Kidney (tissue), 14 donors: Measurements from ENCODE around the gene LIPA. TPM values are rescaled to one million over a fixed set of nuclear protein-coding genes. Genes with fewer than 3 reads are reported as not detected.
"Not testable (repeated sequence)": the region's sequence is repeated elsewhere in the genome, so short reads cannot be mapped to it uniquely, and the experiment has no call there.

Experiments
- DNase-seq, 5 donors: peaks; one replicate each; pipeline ENCODE4 v3.0.0-alpha.2; 2013 to 2020
- FAIRE-seq: peaks from 2 replicates; lab custom pipeline; 2012; peaks lifted over from hg19 to GRCh38; lab: Jason Lieb, UNC
- H3K27ac ChIP-seq, 2 donors: one replicate each; pipeline ENCODE4 v1.7.0; 2013; ENCODE audit warnings: low read depth in 2 of 2, low read length in 2 of 2, inconsistent platforms in 1 of 2
- H3K27me3 ChIP-seq: one replicate; pipeline ENCODE4 v1.7.1; 2013; ENCODE audit warnings: low read length, inconsistent platforms; ENCODE audit not compliant: control insufficient read depth, insufficient read depth
- H3K36me3 ChIP-seq, 3 donors: one replicate each; pipeline versions ENCODE4 v1.7.0 to v1.7.1; 2013; ENCODE audit warnings: low read length in 3 of 3, control low read depth in 1 of 3, inconsistent platforms in 1 of 3; ENCODE audit not compliant: insufficient read depth in 3 of 3, control insufficient read depth in 2 of 3
- H3K4me1 ChIP-seq, 3 donors: one replicate each; pipeline versions ENCODE4 v1.7.0 to v1.7.1; 2013; ENCODE audit warnings: low read length in 3 of 3, inconsistent platforms in 1 of 3, low read depth in 1 of 3; ENCODE audit not compliant: control insufficient read depth in 2 of 3, insufficient read depth in 2 of 3
- H3K4me3 ChIP-seq, 3 donors: one replicate each; pipeline versions ENCODE4 v1.7.0 to v1.8.1; 2013; ENCODE audit warnings: low read length in 3 of 3, control low read depth in 1 of 3, inconsistent platforms in 1 of 3
- H3K9ac ChIP-seq, 3 donors: one replicate each; pipeline versions ENCODE4 v1.7.0 to v1.7.1; 2013; ENCODE audit warnings: low read length in 3 of 3, control low read depth in 1 of 3, inconsistent platforms in 1 of 3
- H3K9me3 ChIP-seq, 3 donors: one replicate each; pipeline versions ENCODE4 v1.7.0 to v1.7.1; 2013; ENCODE audit warnings: low read length in 3 of 3, control low read depth in 1 of 3, inconsistent platforms in 1 of 3; ENCODE audit not compliant: control insufficient read depth in 2 of 3, insufficient read depth in 1 of 3
- CTCF ChIP-seq: IDR thresholded peaks from 3 replicates; pipeline ENCODE4 v1.5.1; 2012; ENCODE audit warnings: mild to moderate bottlenecking, moderate library complexity, borderline replicate concordance; ENCODE audit not compliant: insufficient read depth; ENCODE audit errors: extremely low read depth
- intact Hi-C: fragments of 100-400 bp; cut with DNase I; formaldehyde crosslinking; loops from one replicate; pipeline ENCODE4 v1.11.1; 2022
- polyA plus RNA-seq: library from polyadenylated mRNA; stranded (reverse); fragments of 350-450 nt; fragmentation: Illumina TruSeq; extraction: RNeasy Lipid Tissue Mini Kit (QIAGEN cat#74804); gene quantifications from one replicate; pipeline ENCODE4 v1.2.3, GENCODE V29; 2014; ENCODE audit warnings: low read depth, low replicate concordance; ENCODE audit not compliant: insufficient read depth
- total RNA-seq: library from RNA; stranded (reverse); fragmentation: NEBNext Ultra II Directional; extraction: Animal tissue kit (Norgen Biotek cat#: 25700); gene quantifications from one replicate; pipeline ENCODE4 v1.2.1, GENCODE V29; 2021
- donor health status: control.
- donor health status: control.
- donor health status: control.
- donor health status: control.
- donor health status: control.
- donor health status: DM: yes; HTN: yes; CAD: no.
- donor health status: Normal renal cell carcinoma (clear cell type).

LIPA gene
- total and polyA plus RNA-seq, 2 donors from 2014 or later: 43.8 to 84.5 TPM

- H3K9me3 ChIP-seq: no peaks in the 10 kb centered on the region
- H3K9ac ChIP-seq: no peak overlapping the region
- H3K4me3 ChIP-seq: no peak overlapping the region
- no peak overlapping the region for H3K27ac ChIP-seq
- H3K36me3 ChIP-seq: no peaks in the 10 kb centered on the region
- peaks cover 16% of the 10 kb centered on the region for H3K27me3 ChIP-seq
- DNase-seq (no peak), FAIRE-seq (no peak)
- intact Hi-C loops: no loop called here
- H3K4me1 ChIP-seq: peaks cover 0 to 7% (median 4%) of the 10 kb centered on the region in 3 donors
- no peak for TF ChIP-seq CTCF
Observed at GRCh38 chr10:89202033-89202425, 49.5 kb downstream of the LIPA start.

DNA sequence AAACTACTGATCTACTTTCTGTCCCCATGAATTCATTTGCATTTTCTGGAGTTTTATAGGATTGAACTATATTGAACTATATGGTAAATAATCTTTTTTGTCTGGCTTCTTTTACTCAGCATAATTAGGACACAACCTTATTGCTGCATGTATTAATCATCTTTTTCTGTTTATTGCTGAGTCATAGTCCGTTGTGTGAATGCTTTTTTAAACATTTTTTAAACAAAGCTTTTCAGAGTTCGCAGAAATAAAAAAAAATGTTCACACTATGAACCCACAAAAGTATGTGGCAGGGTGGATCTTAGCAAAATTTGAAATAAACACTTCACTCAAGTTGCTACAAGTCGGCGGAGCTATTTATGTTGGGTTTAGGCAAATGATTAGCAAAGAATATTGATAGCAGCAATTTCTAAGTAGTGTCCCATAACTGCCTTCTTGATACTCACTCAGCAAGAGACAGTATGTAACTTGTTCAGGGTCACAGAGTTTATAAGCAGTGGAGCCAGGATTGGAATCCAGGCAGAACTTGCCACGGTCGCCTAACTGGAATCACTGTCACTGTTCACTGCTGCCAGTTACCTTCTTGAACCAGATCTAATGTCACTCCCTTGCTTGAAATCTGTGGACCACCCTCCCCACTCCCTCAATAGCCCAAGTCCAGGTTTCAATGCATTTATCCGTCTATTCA is 50.1 kb downstream of the LIPA start:
- FAIRE-seq (no peak), DNase-seq (no peak)
- no peak overlapping the region for H3K27ac ChIP-seq
- no peaks in the 10 kb centered on the region for H3K36me3 ChIP-seq
- H3K4me3 ChIP-seq: no peak overlapping the region
- intact Hi-C loops: no loop called here
- no peaks in the 10 kb centered on the region for H3K9me3 ChIP-seq
- H3K4me1 ChIP-seq: peaks cover 0 to 1% (median 0%) of the 10 kb centered on the region in 3 donors
- TF ChIP-seq CTCF: no peak
- peaks cover 11% of the 10 kb centered on the region for H3K27me3 ChIP-seq
- no peak overlapping the region for H3K9ac ChIP-seq

- no peaks in the 10 kb centered on the region for H3K27me3 ChIP-seq
- TF ChIP-seq CTCF: no peak
- intact Hi-C loops: no loop called here
- no peak overlapping the region for H3K27ac ChIP-seq
- no peaks in the 10 kb centered on the region for H3K4me1 ChIP-seq
- DNase-seq (no peak), FAIRE-seq (no peak)
- H3K36me3 ChIP-seq: no peaks in the 10 kb centered on the region
- H3K4me3 ChIP-seq: no peak overlapping the region
- no peak overlapping the region for H3K9ac ChIP-seq
- H3K9me3 ChIP-seq: no peaks in the 10 kb centered on the region
Observed at GRCh38 chr10:89197473-89197872, 54.1 kb downstream of the LIPA start.

DNA sequence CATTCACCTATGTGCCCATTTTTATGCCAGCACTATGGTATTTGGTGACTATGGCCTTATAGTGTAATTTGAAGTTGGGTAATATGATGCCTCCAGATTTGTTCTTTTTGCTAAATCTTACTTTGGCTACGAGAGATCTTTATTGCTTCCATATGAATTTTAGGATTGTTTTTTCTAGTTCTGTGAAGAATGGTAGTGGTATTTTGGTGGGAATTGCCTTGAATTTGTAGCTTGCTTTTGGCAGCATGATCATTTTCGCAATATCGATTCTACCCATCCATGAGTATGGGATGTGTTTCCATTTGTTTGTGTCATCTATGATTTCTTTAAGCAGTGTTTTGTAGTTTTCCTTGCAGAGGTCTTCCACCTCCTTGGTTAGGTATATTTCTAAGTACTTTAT is 60.3 kb downstream of the LIPA start:
- DNase-seq, FAIRE-seq, H3K4me3 ChIP-seq, H3K9me3 ChIP-seq, H3K4me1 ChIP-seq, H3K27ac ChIP-seq, H3K9ac ChIP-seq, H3K36me3 ChIP-seq, H3K27me3 ChIP-seq, intact Hi-C loops: not testable (repeated sequence)
